GM12891 (cell line): ENCODE results near the gene CACTIN.
"Not testable (repeated sequence)": the region's sequence is repeated elsewhere in the genome, so short reads cannot be mapped to it uniquely, and the experiment has no call there.

ENCODE experiments used
- DNase-seq: peaks from one replicate; pipeline ENCODE4 v3.0.0; 2011; ENCODE audit warnings: low spot score; ENCODE audit not compliant: insufficient read length
- FAIRE-seq: peaks from 2 replicates; lab custom pipeline; 2011; peaks lifted over from hg19 to GRCh38; lab: Jason Lieb, UNC
- PAX5 ChIP-seq: IDR thresholded peaks from 2 replicates; pipeline ENCODE4 v1.6.1; 2011; ENCODE audit warnings: low read length, moderate library complexity, mild to moderate bottlenecking; ENCODE audit not compliant: insufficient read depth, severe bottlenecking
- POLR2A ChIP-seq: IDR thresholded peaks from 2 replicates; pipeline ENCODE4 v1.6.1; 2011; ENCODE audit warnings: low read depth, low read length, control low read depth
- POLR2AphosphoS5 ChIP-seq: IDR thresholded peaks from 2 replicates; pipeline ENCODE4 v1.6.1; 2011; ENCODE audit warnings: low read depth, low read length, control low read depth
- POU2F2 ChIP-seq: IDR thresholded peaks from 2 replicates; pipeline ENCODE4 v1.6.1; 2011; ENCODE audit warnings: low read depth, mild to moderate bottlenecking, control low read depth, low read length, moderate library complexity
- SPI1 ChIP-seq: IDR thresholded peaks from 2 replicates; pipeline ENCODE4 v1.6.1; 2011; ENCODE audit warnings: low read depth, low read length, control low read depth
- TAF1 ChIP-seq: IDR thresholded peaks from 2 replicates; pipeline ENCODE4 v1.6.1; 2011; ENCODE audit warnings: low read depth, low read length, control low read depth

CACTIN gene

GRCh38 chr19:3589949-3590348, 36.6 kb downstream of the CACTIN start:
- DNase-seq (no peak), FAIRE-seq (no peak)
- TF ChIP-seq SPI1 = no peak
- TF ChIP-seq TAF1 = no peak
- no peak for TF ChIP-seq POU2F2
- TF ChIP-seq POLR2A = no peak
- TF ChIP-seq POLR2AphosphoS5 = no peak
- no peak for TF ChIP-seq PAX5

- TF ChIP-seq POLR2A (no peak), POLR2AphosphoS5 (no peak), PAX5 (no peak), TAF1 (no peak), POU2F2 (no peak), SPI1 (no peak)
- DNase-seq = no peak
- no peak for FAIRE-seq
Observed at GRCh38 chr19:3589439-3589838, 37.2 kb downstream of the CACTIN start.

- FAIRE-seq (no peak), DNase-seq (no peak)
- TF ChIP-seq POLR2A (no peak), PAX5 (no peak), TAF1 (no peak), POU2F2 (no peak), SPI1 (no peak), POLR2AphosphoS5 (no peak)
Observed at GRCh38 chr19:3586707-3587346, 39.8 kb downstream of the CACTIN start.

GRCh38 chr19:3586127-3586626, 40.4 kb downstream of the CACTIN start:
- DNase-seq (no peak), FAIRE-seq (no peak)
- no peak for TF ChIP-seq POLR2AphosphoS5
- TF ChIP-seq POLR2A = no peak
- no peak for TF ChIP-seq SPI1
- TF ChIP-seq TAF1 = no peak
- TF ChIP-seq POU2F2 = no peak
- no peak for TF ChIP-seq PAX5

- DNase-seq = no peak
- FAIRE-seq = no peak
- TF ChIP-seq POLR2AphosphoS5 = no peak
Observed at GRCh38 chr19:3585301-3586126, 41.1 kb downstream of the CACTIN start, which contains the start of gene GIPC3. TSS of gene GIPC3 (plus strand) at chr19:3585478. CDS start at chr19:3585598, 120 bp downstream.

GRCh38 chr19:3584036-3584802, 42.4 kb downstream of the CACTIN start:
- not testable (repeated sequence) for DNase-seq, FAIRE-seq

- DNase-seq, FAIRE-seq: not testable (repeated sequence)
Observed at GRCh38 chr19:3581792-3582191, 44.8 kb downstream of the CACTIN start.

GRCh38 chr19:3580156-3580934, 46.2 kb downstream of the CACTIN start:
- FAIRE-seq (no peak), DNase-seq (no peak)
- TF ChIP-seq PAX5 = no peak
- no peak for TF ChIP-seq POLR2A
- no peak for TF ChIP-seq POU2F2
- no peak for TF ChIP-seq POLR2AphosphoS5
- no peak for TF ChIP-seq SPI1
- TF ChIP-seq TAF1 = no peak

- TF ChIP-seq POU2F2 = no peak
- no peak for TF ChIP-seq PAX5
- no peak for TF ChIP-seq TAF1
- no peak for TF ChIP-seq POLR2AphosphoS5
- TF ChIP-seq SPI1 = no peak
- no peak for TF ChIP-seq POLR2A
- no peak for FAIRE-seq
- DNase-seq = no peak
Observed at GRCh38 chr19:3578390-3578789, 48.2 kb downstream of the CACTIN start.
